Loucy (cell line): ENCODE measurements around the gene DEDD.

Source experiments
- H2AFZ ChIP-seq: fragments of 200-600 bp; sonication (generic); 2 replicates; pipeline ENCODE4 v1.6.0; 2016; ENCODE audit warnings: antibody characterized with exemption, mild to moderate bottlenecking, low read length, moderate library complexity
- H3F3A ChIP-seq: fragments of 200-600 bp; 2 replicates; pipeline ENCODE4 v1.6.0; 2016; ENCODE audit warnings: antibody characterized with exemption, low read depth, mild to moderate bottlenecking
- H3K27me3 ChIP-seq: fragments of 200-600 bp; sonication (generic); 2 replicates; pipeline ENCODE4 v1.6.1; 2014; ENCODE audit warnings: low read length, mild to moderate bottlenecking; ENCODE audit not compliant: insufficient read depth, poor library complexity, severe bottlenecking
- H3K36me3 ChIP-seq: fragments of 200-600 bp; sonication (generic); 2 replicates; pipeline ENCODE4 v1.6.1; 2016; ENCODE audit warnings: low read length; ENCODE audit not compliant: insufficient read depth
- H3K4me1 ChIP-seq: fragments of 200-600 bp; sonication (generic); 2 replicates; pipeline ENCODE4 v1.5.1; 2014; ENCODE audit warnings: low read length, mild to moderate bottlenecking; ENCODE audit not compliant: insufficient read depth, poor library complexity, severe bottlenecking
- H3K4me2 ChIP-seq: fragments of 200-600 bp; sonication (generic); 2 replicates; pipeline ENCODE4 v1.6.0; 2014; ENCODE audit warnings: antibody characterized with exemption, low read length, low read depth, mild to moderate bottlenecking; ENCODE audit not compliant: poor library complexity, severe bottlenecking
- H3K4me3 ChIP-seq: fragments of 200-600 bp; sonication (generic); 2 replicates; pipeline ENCODE4 v1.5.1; 2014; ENCODE audit warnings: low read length, mild to moderate bottlenecking, mixed read lengths; ENCODE audit not compliant: poor library complexity, severe bottlenecking
- H3K79me2 ChIP-seq: fragments of 200-600 bp; sonication (generic); 2 replicates; pipeline ENCODE4 v1.6.1; 2014; ENCODE audit warnings: low read length; ENCODE audit not compliant: insufficient read depth
- H3K9ac ChIP-seq: fragments of 200-600 bp; sonication (generic); 2 replicates; pipeline ENCODE4 v1.6.0; 2014; ENCODE audit warnings: mild to moderate bottlenecking, low read depth, low read length, moderate library complexity; ENCODE audit not compliant: poor library complexity, severe bottlenecking
- H3K9me2 ChIP-seq: fragments of 200-600 bp; sonication (generic); replicated peaks from 2 replicates; pipeline ENCODE4 v1.6.1; 2016; ENCODE audit warnings: low read depth, low read length, mixed read lengths
- H3K9me3 ChIP-seq: fragments of 200-600 bp; sonication (generic); 2 replicates; pipeline ENCODE4 v1.6.1; 2014; ENCODE audit warnings: mild to moderate bottlenecking, antibody characterized with exemption, low read length, low read depth; ENCODE audit not compliant: insufficient read depth
- H4K20me1 ChIP-seq: fragments of 200-600 bp; sonication (generic); 2 replicates; pipeline ENCODE4 v1.6.0; 2014; ENCODE audit warnings: antibody characterized with exemption, low read length, mild to moderate bottlenecking; ENCODE audit not compliant: insufficient read depth, poor library complexity, severe bottlenecking
- CTCF ChIP-seq: fragments of 200-600 bp; sonication (generic); conservative IDR thresholded peaks from 2 replicates; pipeline ENCODE4 v1.5.1; 2014; ENCODE audit warnings: mild to moderate bottlenecking, antibody characterized with exemption, low read length
- EZH2phosphoT487 ChIP-seq: fragments of 200-600 bp; IDR thresholded peaks from 2 replicates; pipeline ENCODE4 v1.6.1; 2018; ENCODE audit warnings: antibody characterized with exemption, mild to moderate bottlenecking, moderate library complexity, borderline replicate concordance

DEDD gene

GRCh38 chr1:161173711-161174110 lies 41.2 kb upstream of the DEDD start:
- no peaks in the 10 kb centered on the region for H3F3A ChIP-seq
- H3K9me2 ChIP-seq = no peaks in the 10 kb centered on the region
- peaks cover 6% of the 10 kb centered on the region for H4K20me1 ChIP-seq
- H3K4me3 ChIP-seq = no peak overlapping the region
- H3K4me1 ChIP-seq = peaks cover 27% of the 10 kb centered on the region
- no peak overlapping the region for H3K4me2 ChIP-seq
- H3K9me3 ChIP-seq = no peaks in the 10 kb centered on the region
- no peak overlapping the region for H3K9ac ChIP-seq
- no peak overlapping the region for H2AFZ ChIP-seq
- H3K36me3 ChIP-seq = peaks cover 36% of the 10 kb centered on the region; the same call in 1 of the 2 replicates
- TF ChIP-seq EZH2phosphoT487 (no peak), CTCF (no peak)
- H3K27me3 ChIP-seq = no peaks in the 10 kb centered on the region
- peaks cover 27% of the 10 kb centered on the region for H3K79me2 ChIP-seq

DNA sequence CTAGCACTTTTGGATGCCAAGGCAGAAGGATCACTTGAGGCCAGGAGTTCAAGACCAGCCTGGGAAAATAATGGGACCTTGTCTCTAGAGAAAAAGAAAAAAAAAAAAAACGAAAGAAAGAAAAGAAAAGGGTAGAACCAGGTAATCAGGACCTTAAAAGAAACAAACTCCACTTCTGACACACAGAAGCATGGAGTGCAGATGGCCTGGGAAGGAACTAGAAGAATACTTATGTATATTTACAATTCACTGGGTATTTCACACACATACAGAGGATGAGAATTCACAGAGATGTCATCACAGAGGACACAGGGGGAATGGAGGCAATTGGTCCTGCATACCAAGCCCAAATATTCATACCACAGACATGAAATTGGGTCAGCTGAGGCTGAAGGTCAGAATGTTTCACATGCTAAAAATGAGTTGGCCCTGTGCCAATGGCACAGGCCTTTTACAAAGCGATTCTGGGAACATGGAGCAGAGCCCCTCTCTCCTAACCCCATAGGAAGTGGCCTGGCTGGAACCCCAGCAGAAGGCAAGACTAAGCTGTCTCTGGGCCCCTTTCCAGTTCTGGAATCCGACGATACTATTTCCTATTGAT lies 40.4 kb upstream of the DEDD start:
- no peak overlapping the region for H3K4me3 ChIP-seq
- H3K79me2 ChIP-seq = peaks cover 28% of the 10 kb centered on the region
- no peak overlapping the region for H3K9ac ChIP-seq
- H3K27me3 ChIP-seq = no peaks in the 10 kb centered on the region
- no peaks in the 10 kb centered on the region for H3K9me3 ChIP-seq
- peaks cover 36% of the 10 kb centered on the region; the same call in 1 of the 2 replicates for H3K36me3 ChIP-seq
- H2AFZ ChIP-seq = no peak overlapping the region
- no peak for TF ChIP-seq EZH2phosphoT487
- no peak for TF ChIP-seq CTCF
- no peaks in the 10 kb centered on the region for H3K9me2 ChIP-seq
- peaks cover 25% of the 10 kb centered on the region for H3K4me1 ChIP-seq
- peaks cover 6% of the 10 kb centered on the region for H4K20me1 ChIP-seq
- H3F3A ChIP-seq = no peaks in the 10 kb centered on the region
- H3K4me2 ChIP-seq = no peak overlapping the region

DNA sequence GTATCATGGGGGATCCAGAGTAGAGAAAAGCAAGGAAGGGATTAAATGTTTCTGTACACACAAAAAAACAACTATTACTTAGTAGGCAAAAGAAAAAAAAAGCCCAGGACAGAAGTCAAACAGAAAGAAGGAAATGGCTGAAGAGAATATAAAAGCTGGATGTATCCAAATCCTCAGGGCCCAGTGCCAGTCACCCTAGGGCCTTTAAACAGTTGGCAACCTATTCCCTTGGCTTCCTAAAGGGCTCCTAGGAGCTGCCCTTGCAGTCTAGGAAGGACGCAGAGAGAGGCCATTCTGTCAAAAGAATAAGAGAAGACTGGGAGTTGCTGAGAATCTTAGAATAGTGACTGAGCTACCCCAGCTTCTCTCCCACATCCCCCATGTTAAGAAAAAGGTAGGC lies 39.9 kb upstream of the DEDD start:
- Histone ChIP-seq H3K9me3 (no peaks in the 10 kb centered on the region), H3K9me2 (no peaks in the 10 kb centered on the region), H4K20me1 (peaks cover 6% of the 10 kb centered on the region), H3K4me2 (no peak overlapping the region), H3K9ac (no peak overlapping the region), H2AFZ (no peak overlapping the region), H3F3A (no peaks in the 10 kb centered on the region), H3K27me3 (no peaks in the 10 kb centered on the region), H3K36me3 (peaks cover 36% of the 10 kb centered on the region; the same call in 1 of the 2 replicates), H3K79me2 (peaks cover 31% of the 10 kb centered on the region), H3K4me3 (no peak overlapping the region), H3K4me1 (peaks cover 22% of the 10 kb centered on the region)
- TF ChIP-seq CTCF (no peak), EZH2phosphoT487 (no peak)
